DMS153 (cell line): ENCODE data around the gene PRRC2C.
A peak's percentile ranks its signal among the peaks of the same experiment; 100 is the strongest.
"Not testable (repeated sequence)": the region's sequence is repeated elsewhere in the genome, so short reads cannot be mapped to it uniquely, and the experiment has no call there.

Experiments used
- DNase-seq: peaks from one replicate; lab custom pipeline; 2025; lab: John Stamatoyannopoulos, UW

Gene PRRC2C

GRCh38 chr1:171500304-171500703 lies 15.0 kb downstream of the PRRC2C start:
- no peak for DNase-seq

- DNase-seq = no peak
These were observed 15.5 kb downstream of the PRRC2C start for GRCh38 chr1:171500803-171501202.

GRCh38 chr1:171501305-171502024 lies 16.1 kb downstream of the PRRC2C start:
- DNase-seq = no peak

GRCh38 chr1:171506525-171507304 lies 21.4 kb downstream of the PRRC2C start:
- no peak for DNase-seq

- no peak for DNase-seq
These were observed 22.1 kb downstream of the PRRC2C start for GRCh38 chr1:171507435-171507834.

GRCh38 chr1:171509191-171509590 lies 23.9 kb downstream of the PRRC2C start:
- no peak for DNase-seq

GRCh38 chr1:171513743-171514142 lies 28.4 kb downstream of the PRRC2C start:
- no peak for DNase-seq

GRCh38 chr1:171515299-171515698 lies 30.0 kb downstream of the PRRC2C start:
- DNase-seq = no peak

GRCh38 chr1:171515741-171516140 lies 30.4 kb downstream of the PRRC2C start:
- no peak for DNase-seq

GRCh38 chr1:171521567-171521966 lies 36.2 kb downstream of the PRRC2C start:
- DNase-seq = no peak

GRCh38 chr1:171530676-171531075 lies 45.3 kb downstream of the PRRC2C start:
- no peak for DNase-seq

GRCh38 chr1:171532520-171532919 lies 47.2 kb downstream of the PRRC2C start:
- no peak for DNase-seq

GRCh38 chr1:171545523-171545922 lies 60.2 kb downstream of the PRRC2C start:
- DNase-seq = no peak

GRCh38 chr1:171550050-171550449 lies 64.7 kb downstream of the PRRC2C start:
- DNase-seq = no peak

- not testable (repeated sequence) for DNase-seq
These were observed 65.3 kb downstream of the PRRC2C start for GRCh38 chr1:171550598-171551100.

GRCh38 chr1:171553960-171554359 lies 68.6 kb downstream of the PRRC2C start:
- DNase-seq = peak; percentile 26

- DNase-seq = no peak
These were observed 78.3 kb downstream of the PRRC2C start for GRCh38 chr1:171563675-171564074.

GRCh38 chr1:171566467-171566866 lies 81.1 kb downstream of the PRRC2C start:
- DNase-seq = no peak

GRCh38 chr1:171570295-171570694 lies 85.0 kb downstream of the PRRC2C start:
- no peak for DNase-seq

- no peak for DNase-seq
These were observed 90.8 kb downstream of the PRRC2C start for GRCh38 chr1:171576144-171576543.

- no peak for DNase-seq
These were observed 95.9 kb downstream of the PRRC2C start for GRCh38 chr1:171581226-171581625.

- no peak for DNase-seq
These were observed 96.4 kb downstream of the PRRC2C start for GRCh38 chr1:171581766-171582165.

GRCh38 chr1:171582589-171582988 lies 97.3 kb downstream of the PRRC2C start:
- DNase-seq = no peak
